HEK293 (cell line): Measurements from ENCODE around the gene BACH2.
A peak's percentile ranks its signal among the peaks of the same experiment; 100 is the strongest.

Experiments used
- FEZF1 ChIP-seq: fragments of 450-650 bp; formaldehyde crosslinking; IDR thresholded peaks from 2 replicates; pipeline ENCODE4 v1.5.1; 2016; ENCODE audit warnings: missing biosample characterization, missing genetic modification characterization
- KLF7 ChIP-seq: fragments of 450-650 bp; formaldehyde crosslinking; IDR thresholded peaks from 2 replicates; pipeline ENCODE4 v1.5.1; 2016; ENCODE audit warnings: missing biosample characterization, missing genetic modification characterization, borderline replicate concordance
- MZF1 ChIP-seq: fragments of 450-650 bp; formaldehyde crosslinking; IDR thresholded peaks from 2 replicates; pipeline ENCODE4 v1.5.1; 2017; ENCODE audit warnings: missing biosample characterization, missing genetic modification characterization, borderline replicate concordance
- SALL2 ChIP-seq: fragments of 450-650 bp; formaldehyde crosslinking; IDR thresholded peaks from 2 replicates; pipeline ENCODE4 v1.5.0; 2017; ENCODE audit warnings: missing biosample characterization, mild to moderate bottlenecking, missing genetic modification characterization, borderline replicate concordance
- SP7 ChIP-seq: fragments of 450-650 bp; formaldehyde crosslinking; IDR thresholded peaks from 2 replicates; pipeline ENCODE4 v1.5.1; 2016; ENCODE audit warnings: missing biosample characterization, missing genetic modification characterization
- ZFHX2 ChIP-seq: fragments of 450-650 bp; formaldehyde crosslinking; conservative IDR thresholded peaks from 2 replicates; pipeline ENCODE4 v1.5.1; 2016; ENCODE audit warnings: missing biosample characterization, missing genetic modification characterization
- ZFP37 ChIP-seq: fragments of 450-650 bp; formaldehyde crosslinking; IDR thresholded peaks from 2 replicates; pipeline ENCODE4 v1.5.1; 2016; ENCODE audit warnings: missing biosample characterization, missing genetic modification characterization
- ZNF132 ChIP-seq: fragments of 450-650 bp; formaldehyde crosslinking; IDR thresholded peaks from 2 replicates; pipeline ENCODE4 v1.5.1; 2017; ENCODE audit warnings: missing biosample characterization, missing genetic modification characterization, borderline replicate concordance
- ZNF138 ChIP-seq: fragments of 450-650 bp; formaldehyde crosslinking; IDR thresholded peaks from 2 replicates; pipeline ENCODE4 v1.5.1; 2016; ENCODE audit warnings: missing biosample characterization, missing genetic modification characterization, borderline replicate concordance
- ZNF140 ChIP-seq: fragments of 450-650 bp; formaldehyde crosslinking; IDR thresholded peaks from 2 replicates; pipeline ENCODE4 v1.5.1; 2016; ENCODE audit warnings: missing biosample characterization, missing genetic modification characterization
- ZNF146 ChIP-seq: fragments of 450-650 bp; formaldehyde crosslinking; IDR thresholded peaks from 2 replicates; pipeline ENCODE4 v1.5.1; 2016; ENCODE audit warnings: missing biosample characterization, missing genetic modification characterization
- ZNF169 ChIP-seq: fragments of 450-650 bp; formaldehyde crosslinking; IDR thresholded peaks from 2 replicates; pipeline ENCODE4 v1.5.1; 2016; ENCODE audit warnings: missing biosample characterization, missing genetic modification characterization
- ZNF175 ChIP-seq: fragments of 450-650 bp; formaldehyde crosslinking; IDR thresholded peaks from 2 replicates; pipeline ENCODE4 v1.5.1; 2016; ENCODE audit warnings: missing biosample characterization, missing genetic modification characterization
- ZNF202 ChIP-seq: fragments of 450-650 bp; formaldehyde crosslinking; IDR thresholded peaks from 2 replicates; pipeline ENCODE4 v1.5.1; 2016; ENCODE audit warnings: missing biosample characterization, missing genetic modification characterization, borderline replicate concordance
- ZNF211 ChIP-seq: fragments of 450-650 bp; formaldehyde crosslinking; IDR thresholded peaks from 2 replicates; pipeline ENCODE4 v1.5.1; 2016; ENCODE audit warnings: low read depth, missing biosample characterization, missing genetic modification characterization
- ZNF24 ChIP-seq: fragments of 450-650 bp; formaldehyde crosslinking; IDR thresholded peaks from 2 replicates; pipeline ENCODE4 v1.5.1; 2016; ENCODE audit warnings: missing biosample characterization, missing genetic modification characterization
- ZNF248 ChIP-seq: fragments of 450-650 bp; formaldehyde crosslinking; IDR thresholded peaks from 2 replicates; pipeline ENCODE4 v1.5.1; 2017; ENCODE audit warnings: missing biosample characterization, missing genetic modification characterization
- ZNF394 ChIP-seq: fragments of 450-650 bp; formaldehyde crosslinking; IDR thresholded peaks from 2 replicates; pipeline ENCODE4 v1.5.1; 2016; ENCODE audit warnings: missing biosample characterization, missing genetic modification characterization, mild to moderate bottlenecking, moderate library complexity, borderline replicate concordance
- ZNF433 ChIP-seq: fragments of 450-650 bp; formaldehyde crosslinking; IDR thresholded peaks from 2 replicates; pipeline ENCODE4 v1.5.1; 2016; ENCODE audit warnings: missing biosample characterization, missing genetic modification characterization, low read depth
- ZNF529 ChIP-seq: fragments of 450-650 bp; formaldehyde crosslinking; IDR thresholded peaks from 2 replicates; pipeline ENCODE4 v1.5.1; 2017; ENCODE audit warnings: missing genetic modification characterization, missing biosample characterization; ENCODE audit not compliant: insufficient replicate concordance
- ZNF585B ChIP-seq: fragments of 450-650 bp; formaldehyde crosslinking; IDR thresholded peaks from 2 replicates; pipeline ENCODE4 v1.5.1; 2016; ENCODE audit warnings: missing biosample characterization, missing genetic modification characterization
- ZNF596 ChIP-seq: fragments of 450-650 bp; IDR thresholded peaks from 2 replicates; pipeline ENCODE4 v1.5.0; 2018; ENCODE audit warnings: missing biosample characterization, mild to moderate bottlenecking, missing genetic modification characterization, moderate library complexity
- ZNF621 ChIP-seq: fragments of 450-650 bp; formaldehyde crosslinking; IDR thresholded peaks from 2 replicates; pipeline ENCODE4 v1.5.1; 2017; ENCODE audit warnings: missing biosample characterization, missing genetic modification characterization
- ZNF747 ChIP-seq: fragments of 450-650 bp; formaldehyde crosslinking; IDR thresholded peaks from 2 replicates; pipeline ENCODE4 v1.5.1; 2016; ENCODE audit warnings: missing biosample characterization, missing genetic modification characterization
- ZNF785 ChIP-seq: fragments of 450-650 bp; formaldehyde crosslinking; IDR thresholded peaks from 2 replicates; pipeline ENCODE4 v1.5.1; 2016; ENCODE audit warnings: missing biosample characterization, missing genetic modification characterization
- ZNF837 ChIP-seq: fragments of 450-650 bp; formaldehyde crosslinking; IDR thresholded peaks from 2 replicates; pipeline ENCODE4 v1.5.1; 2016; ENCODE audit warnings: missing biosample characterization, missing genetic modification characterization
- ZSCAN16 ChIP-seq: fragments of 450-650 bp; formaldehyde crosslinking; IDR thresholded peaks from 2 replicates; pipeline ENCODE4 v1.5.1; 2016; ENCODE audit warnings: missing biosample characterization, missing genetic modification characterization
- ZSCAN30 ChIP-seq: fragments of 450-650 bp; IDR thresholded peaks from 2 replicates; pipeline ENCODE4 v1.5.1; 2018; ENCODE audit warnings: missing biosample characterization, mild to moderate bottlenecking, missing genetic modification characterization, moderate library complexity
- TF ChIP-seq, protein P1 (sequence below): fragments of 450-650 bp; formaldehyde crosslinking; IDR thresholded peaks from 2 replicates; pipeline ENCODE4 v1.5.1; 2016; ENCODE audit warnings: missing biosample characterization, missing genetic modification characterization, low read depth
- TF ChIP-seq, protein P2 (sequence below): fragments of 450-650 bp; IDR thresholded peaks from 2 replicates; pipeline ENCODE4 v1.5.1; 2018; ENCODE audit warnings: missing biosample characterization, missing genetic modification characterization
- TF ChIP-seq, protein P3 (sequence below): fragments of 450-650 bp; formaldehyde crosslinking; IDR thresholded peaks from 2 replicates; pipeline ENCODE4 v1.5.1; 2016; ENCODE audit warnings: missing biosample characterization, missing genetic modification characterization
- TF ChIP-seq, protein P4 (sequence below): fragments of 450-650 bp; IDR thresholded peaks from 2 replicates; pipeline ENCODE4 v1.5.1; 2018; ENCODE audit warnings: missing biosample characterization, mild to moderate bottlenecking, missing genetic modification characterization
- TF ChIP-seq, protein P5 (sequence below): fragments of 450-650 bp; formaldehyde crosslinking; IDR thresholded peaks from 2 replicates; pipeline ENCODE4 v1.5.1; 2017; ENCODE audit warnings: missing biosample characterization, missing genetic modification characterization

Gene BACH2

DNA sequence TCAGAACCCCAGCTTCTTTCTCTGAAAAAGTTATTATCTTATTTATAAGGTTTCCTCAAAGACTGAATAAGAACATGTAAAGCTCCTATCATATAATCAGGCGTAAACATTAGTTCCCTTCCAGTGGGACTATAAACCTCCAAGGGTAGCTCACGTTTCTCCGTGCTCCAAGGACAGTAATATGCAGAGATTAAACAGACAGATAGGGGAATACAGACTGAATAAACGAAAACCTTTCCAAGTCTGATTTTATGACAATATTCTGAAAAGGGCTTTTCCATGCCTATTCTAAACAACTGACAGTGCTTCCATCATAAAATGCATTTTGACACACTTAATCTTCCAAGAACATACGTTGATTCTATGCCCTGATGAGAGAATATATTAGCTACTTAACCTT is 22.8 kb downstream of the BACH2 start (continued):
- no peak for TF ChIP-seq KLF7 (tag by site-specific recombination)
- no peak for TF ChIP-seq ZSCAN30
- TF ChIP-seq, protein P1, sequence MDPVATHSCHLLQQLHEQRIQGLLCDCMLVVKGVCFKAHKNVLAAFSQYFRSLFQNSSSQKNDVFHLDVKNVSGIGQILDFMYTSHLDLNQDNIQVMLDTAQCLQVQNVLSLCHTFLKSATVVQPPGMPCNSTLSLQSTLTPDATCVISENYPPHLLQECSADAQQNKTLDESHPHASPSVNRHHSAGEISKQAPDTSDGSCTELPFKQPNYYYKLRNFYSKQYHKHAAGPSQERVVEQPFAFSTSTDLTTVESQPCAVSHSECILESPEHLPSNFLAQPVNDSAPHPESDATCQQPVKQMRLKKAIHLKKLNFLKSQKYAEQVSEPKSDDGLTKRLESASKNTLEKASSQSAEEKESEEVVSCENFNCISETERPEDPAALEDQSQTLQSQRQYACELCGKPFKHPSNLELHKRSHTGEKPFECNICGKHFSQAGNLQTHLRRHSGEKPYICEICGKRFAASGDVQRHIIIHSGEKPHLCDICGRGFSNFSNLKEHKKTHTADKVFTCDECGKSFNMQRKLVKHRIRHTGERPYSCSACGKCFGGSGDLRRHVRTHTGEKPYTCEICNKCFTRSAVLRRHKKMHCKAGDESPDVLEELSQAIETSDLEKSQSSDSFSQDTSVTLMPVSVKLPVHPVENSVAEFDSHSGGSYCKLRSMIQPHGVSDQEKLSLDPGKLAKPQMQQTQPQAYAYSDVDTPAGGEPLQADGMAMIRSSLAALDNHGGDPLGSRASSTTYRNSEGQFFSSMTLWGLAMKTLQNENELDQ (tag by site-specific recombination) = no peak
- TF ChIP-seq ZFHX2 = no peak
- no peak for TF ChIP-seq ZNF211 (tag by site-specific recombination)
- TF ChIP-seq SP7 = no peak
- no peak for TF ChIP-seq ZNF175 (tag by site-specific recombination)
- no peak for TF ChIP-seq ZNF433 (tag by site-specific recombination)
- TF ChIP-seq ZNF132 = no peak
- no peak for TF ChIP-seq ZNF169 (tag by site-specific recombination)
- TF ChIP-seq, protein P2, sequence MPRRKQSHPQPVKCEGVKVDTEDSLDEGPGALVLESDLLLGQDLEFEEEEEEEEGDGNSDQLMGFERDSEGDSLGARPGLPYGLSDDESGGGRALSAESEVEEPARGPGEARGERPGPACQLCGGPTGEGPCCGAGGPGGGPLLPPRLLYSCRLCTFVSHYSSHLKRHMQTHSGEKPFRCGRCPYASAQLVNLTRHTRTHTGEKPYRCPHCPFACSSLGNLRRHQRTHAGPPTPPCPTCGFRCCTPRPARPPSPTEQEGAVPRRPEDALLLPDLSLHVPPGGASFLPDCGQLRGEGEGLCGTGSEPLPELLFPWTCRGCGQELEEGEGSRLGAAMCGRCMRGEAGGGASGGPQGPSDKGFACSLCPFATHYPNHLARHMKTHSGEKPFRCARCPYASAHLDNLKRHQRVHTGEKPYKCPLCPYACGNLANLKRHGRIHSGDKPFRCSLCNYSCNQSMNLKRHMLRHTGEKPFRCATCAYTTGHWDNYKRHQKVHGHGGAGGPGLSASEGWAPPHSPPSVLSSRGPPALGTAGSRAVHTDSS = no peak
- peak; percentile 75 for TF ChIP-seq FEZF1 (tag by site-specific recombination)
- no peak for TF ChIP-seq ZSCAN16 (tag by site-specific recombination)
- TF ChIP-seq, protein P3, sequence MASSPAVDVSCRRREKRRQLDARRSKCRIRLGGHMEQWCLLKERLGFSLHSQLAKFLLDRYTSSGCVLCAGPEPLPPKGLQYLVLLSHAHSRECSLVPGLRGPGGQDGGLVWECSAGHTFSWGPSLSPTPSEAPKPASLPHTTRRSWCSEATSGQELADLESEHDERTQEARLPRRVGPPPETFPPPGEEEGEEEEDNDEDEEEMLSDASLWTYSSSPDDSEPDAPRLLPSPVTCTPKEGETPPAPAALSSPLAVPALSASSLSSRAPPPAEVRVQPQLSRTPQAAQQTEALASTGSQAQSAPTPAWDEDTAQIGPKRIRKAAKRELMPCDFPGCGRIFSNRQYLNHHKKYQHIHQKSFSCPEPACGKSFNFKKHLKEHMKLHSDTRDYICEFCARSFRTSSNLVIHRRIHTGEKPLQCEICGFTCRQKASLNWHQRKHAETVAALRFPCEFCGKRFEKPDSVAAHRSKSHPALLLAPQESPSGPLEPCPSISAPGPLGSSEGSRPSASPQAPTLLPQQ (tag by site-specific recombination) = no peak
- TF ChIP-seq ZNF146 (tag by site-specific recombination) = no peak
- TF ChIP-seq MZF1 = peak; percentile 69; the same call in 1 of the 2 replicates
- TF ChIP-seq, protein P4, sequence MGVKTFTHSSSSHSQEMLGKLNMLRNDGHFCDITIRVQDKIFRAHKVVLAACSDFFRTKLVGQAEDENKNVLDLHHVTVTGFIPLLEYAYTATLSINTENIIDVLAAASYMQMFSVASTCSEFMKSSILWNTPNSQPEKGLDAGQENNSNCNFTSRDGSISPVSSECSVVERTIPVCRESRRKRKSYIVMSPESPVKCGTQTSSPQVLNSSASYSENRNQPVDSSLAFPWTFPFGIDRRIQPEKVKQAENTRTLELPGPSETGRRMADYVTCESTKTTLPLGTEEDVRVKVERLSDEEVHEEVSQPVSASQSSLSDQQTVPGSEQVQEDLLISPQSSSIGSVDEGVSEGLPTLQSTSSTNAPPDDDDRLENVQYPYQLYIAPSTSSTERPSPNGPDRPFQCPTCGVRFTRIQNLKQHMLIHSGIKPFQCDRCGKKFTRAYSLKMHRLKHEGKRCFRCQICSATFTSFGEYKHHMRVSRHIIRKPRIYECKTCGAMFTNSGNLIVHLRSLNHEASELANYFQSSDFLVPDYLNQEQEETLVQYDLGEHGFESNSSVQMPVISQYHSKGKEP (tag by site-specific recombination) = 0 out of 2 replicates have a peak, but pooled peaks have one; percentile 31
- TF ChIP-seq ZNF248 (tag by site-specific recombination) = no peak
- no peak for TF ChIP-seq ZNF140 (tag by site-specific recombination)
- no peak for TF ChIP-seq ZNF837 (tag by site-specific recombination)
- TF ChIP-seq, protein P5, sequence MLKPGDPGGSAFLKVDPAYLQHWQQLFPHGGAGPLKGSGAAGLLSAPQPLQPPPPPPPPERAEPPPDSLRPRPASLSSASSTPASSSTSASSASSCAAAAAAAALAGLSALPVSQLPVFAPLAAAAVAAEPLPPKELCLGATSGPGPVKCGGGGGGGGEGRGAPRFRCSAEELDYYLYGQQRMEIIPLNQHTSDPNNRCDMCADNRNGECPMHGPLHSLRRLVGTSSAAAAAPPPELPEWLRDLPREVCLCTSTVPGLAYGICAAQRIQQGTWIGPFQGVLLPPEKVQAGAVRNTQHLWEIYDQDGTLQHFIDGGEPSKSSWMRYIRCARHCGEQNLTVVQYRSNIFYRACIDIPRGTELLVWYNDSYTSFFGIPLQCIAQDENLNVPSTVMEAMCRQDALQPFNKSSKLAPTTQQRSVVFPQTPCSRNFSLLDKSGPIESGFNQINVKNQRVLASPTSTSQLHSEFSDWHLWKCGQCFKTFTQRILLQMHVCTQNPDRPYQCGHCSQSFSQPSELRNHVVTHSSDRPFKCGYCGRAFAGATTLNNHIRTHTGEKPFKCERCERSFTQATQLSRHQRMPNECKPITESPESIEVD = peak; percentile 82
- no peak for TF ChIP-seq ZNF202 (tag by site-specific recombination)
- no peak for TF ChIP-seq ZFP37
- no peak for TF ChIP-seq ZNF785 (tag by site-specific recombination)
- no peak for TF ChIP-seq ZNF596 (tag by site-specific recombination)
- no peak for TF ChIP-seq ZNF585B
- no peak for TF ChIP-seq ZNF747
- TF ChIP-seq ZNF24 (tag by site-specific recombination) = no peak
- no peak for TF ChIP-seq ZNF529 (tag by site-specific recombination)
- no peak for TF ChIP-seq ZNF138 (tag by site-specific recombination)
- TF ChIP-seq ZNF621 (tag by site-specific recombination) = no peak
- TF ChIP-seq ZNF394 (tag by site-specific recombination) = no peak
- TF ChIP-seq SALL2 (tag by site-specific recombination) = no peak
